ENCODE data around the gene COG7. TPM values are rescaled to one million over a fixed set of nuclear protein-coding genes. Genes with fewer than 3 reads are reported as not detected.
"Not testable (repeated sequence)": the region's sequence is repeated elsewhere in the genome, so short reads cannot be mapped to it uniquely, and the experiment has no call there.

COG7 gene
- total and polyA plus RNA-seq, 9 donors, result 10.6 to 20.8 (median 12.3) TPM

DNA sequence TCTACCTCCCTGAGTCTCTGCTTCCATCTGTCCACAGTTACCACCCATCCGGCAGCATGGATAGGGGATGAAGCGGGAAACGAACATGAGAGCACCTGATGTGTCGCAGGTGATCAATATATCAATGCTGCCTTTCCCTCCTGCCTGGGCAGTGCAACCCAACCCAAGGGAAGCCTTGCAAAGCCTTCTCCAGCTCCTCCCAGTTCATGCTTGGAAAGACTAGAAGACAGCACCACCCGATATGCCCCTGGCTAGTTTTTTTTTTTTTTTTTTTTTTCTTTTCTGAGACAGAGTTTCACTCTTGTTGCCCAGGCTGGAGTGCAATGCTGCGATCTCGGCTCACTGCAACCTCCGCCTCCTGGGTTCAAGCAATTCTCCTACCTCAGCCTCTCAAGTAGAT is 63.1 kb downstream of the COG7 start:
- Histone ChIP-seq H3K36me3 (ENCODE audit: control insufficient read depth, insufficient read depth, low read length) (peaks cover 40% of the 10 kb centered on the region), H3K4me1 (ENCODE audit: control insufficient read depth, insufficient read depth, low read length) (peaks cover 13% of the 10 kb centered on the region)
- not testable (repeated sequence) for H3K27me3 ChIP-seq (ENCODE audit: control insufficient read depth, insufficient read depth, low read length); DNase-seq; H3K4me3 ChIP-seq (ENCODE audit: low read length); H3K27ac ChIP-seq (ENCODE audit: low read length); H3K9me3 ChIP-seq (replicated peaks; ENCODE audit: control insufficient read depth, low read depth, low read length)
- 100% methylated on average over 5 of the region's 8 CpGs for WGBS (ENCODE audit: insufficient coverage)

DNA sequence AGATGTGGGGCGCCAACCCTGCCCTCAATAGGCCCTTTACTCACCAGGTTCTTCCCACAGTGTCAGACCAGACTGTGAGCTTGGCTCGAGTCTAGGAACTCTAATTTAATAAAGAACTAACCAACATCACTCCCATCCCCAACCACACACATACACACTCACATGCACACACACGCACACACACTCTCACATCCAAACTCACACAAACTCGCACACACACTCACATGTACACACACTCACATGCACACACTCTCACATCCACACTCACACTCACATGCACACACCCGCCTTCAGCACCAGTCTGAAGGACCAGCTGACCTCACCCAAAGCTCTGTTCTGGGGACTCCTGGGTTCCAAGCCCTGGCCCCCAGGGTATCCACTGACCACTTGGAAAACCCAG is 63.8 kb downstream of the COG7 start:
- 86% methylated on average over 5 of the region's 5 CpGs for WGBS (ENCODE audit: insufficient coverage)
- Histone ChIP-seq H3K4me3 (ENCODE audit: low read length) (no peak overlapping the region), H3K36me3 (ENCODE audit: control insufficient read depth, insufficient read depth, low read length) (peaks cover 40% of the 10 kb centered on the region), H3K4me1 (ENCODE audit: control insufficient read depth, insufficient read depth, low read length) (peaks cover 13% of the 10 kb centered on the region), H3K27me3 (ENCODE audit: control insufficient read depth, insufficient read depth, low read length) (no peaks in the 10 kb centered on the region), H3K9me3 (replicated peaks; ENCODE audit: control insufficient read depth, low read depth, low read length) (no peaks in the 10 kb centered on the region), H3K27ac (ENCODE audit: low read length) (no peak overlapping the region)
- DNase-seq, result no peak

DNA sequence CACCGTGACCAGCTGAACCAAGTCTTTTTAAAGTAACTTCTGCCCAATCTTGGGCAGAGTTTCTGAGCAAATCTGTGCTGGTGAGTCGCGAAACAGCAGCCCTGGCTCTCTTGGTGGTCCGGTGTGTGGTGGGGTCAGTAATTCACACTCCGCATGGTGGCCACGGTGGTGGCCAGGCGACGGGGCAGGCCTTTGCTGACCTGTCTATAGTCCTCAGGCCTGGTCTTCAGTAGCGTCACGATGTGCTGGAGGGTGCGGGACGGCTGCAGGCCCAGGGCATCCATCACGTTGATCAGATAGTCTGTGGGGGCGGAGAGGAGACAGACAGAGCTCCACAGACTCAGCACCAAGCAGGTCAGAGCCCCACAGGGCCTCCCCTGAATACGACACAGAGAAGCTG is 64.2 kb downstream of the COG7 start:
- H3K36me3 ChIP-seq (ENCODE audit: control insufficient read depth, insufficient read depth, low read length), result peaks cover 40% of the 10 kb centered on the region

DNA sequence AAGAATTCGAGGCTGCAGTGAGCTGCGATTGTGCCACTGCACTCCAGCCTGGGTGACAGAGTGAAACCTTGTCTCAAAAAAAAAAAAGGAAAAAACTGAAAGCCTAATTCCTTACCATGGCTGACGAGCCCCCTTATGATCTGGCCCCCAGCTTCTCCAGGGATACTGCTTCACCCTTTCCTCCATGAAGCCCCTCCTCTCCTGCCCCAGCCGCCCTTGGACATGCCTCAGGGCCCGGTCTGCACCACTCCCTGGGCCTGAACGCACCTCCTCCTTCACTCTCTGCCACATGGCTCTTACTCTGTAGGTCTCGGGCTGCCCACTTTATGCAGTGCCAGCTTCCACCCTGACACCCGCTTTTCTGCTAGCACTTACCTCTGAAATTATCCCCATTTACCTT is 65.3 kb downstream of the COG7 start:
- no peak overlapping the region for H3K4me3 ChIP-seq (ENCODE audit: low read length)
- H3K36me3 ChIP-seq (ENCODE audit: control insufficient read depth, insufficient read depth, low read length), result peaks cover 40% of the 10 kb centered on the region
- DNase-seq, result no peak
- H3K27me3 ChIP-seq (ENCODE audit: control insufficient read depth, insufficient read depth, low read length), result no peaks in the 10 kb centered on the region
- H3K4me1 ChIP-seq (ENCODE audit: control insufficient read depth, insufficient read depth, low read length), result peaks cover 8% of the 10 kb centered on the region
- no peaks in the 10 kb centered on the region for H3K9me3 ChIP-seq (replicated peaks; ENCODE audit: control insufficient read depth, low read depth, low read length)
- WGBS (ENCODE audit: insufficient coverage), result 83% methylated on average over 7 of the region's 8 CpGs
- H3K27ac ChIP-seq (ENCODE audit: low read length), result no peak overlapping the region

More for the DNA sequence above, 64.2 kb downstream of the COG7 start:
- DNase-seq, result no peak
- H3K4me3 ChIP-seq (ENCODE audit: low read length), result no peak overlapping the region
- peaks cover 13% of the 10 kb centered on the region for H3K4me1 ChIP-seq (ENCODE audit: control insufficient read depth, insufficient read depth, low read length)
- H3K27ac ChIP-seq (ENCODE audit: low read length), result no peak overlapping the region
- no peaks in the 10 kb centered on the region for H3K9me3 ChIP-seq (replicated peaks; ENCODE audit: control insufficient read depth, low read depth, low read length)
- no peaks in the 10 kb centered on the region for H3K27me3 ChIP-seq (ENCODE audit: control insufficient read depth, insufficient read depth, low read length)
- WGBS (ENCODE audit: insufficient coverage), result 85% methylated on average over 14 of the region's 15 CpGs

DNA sequence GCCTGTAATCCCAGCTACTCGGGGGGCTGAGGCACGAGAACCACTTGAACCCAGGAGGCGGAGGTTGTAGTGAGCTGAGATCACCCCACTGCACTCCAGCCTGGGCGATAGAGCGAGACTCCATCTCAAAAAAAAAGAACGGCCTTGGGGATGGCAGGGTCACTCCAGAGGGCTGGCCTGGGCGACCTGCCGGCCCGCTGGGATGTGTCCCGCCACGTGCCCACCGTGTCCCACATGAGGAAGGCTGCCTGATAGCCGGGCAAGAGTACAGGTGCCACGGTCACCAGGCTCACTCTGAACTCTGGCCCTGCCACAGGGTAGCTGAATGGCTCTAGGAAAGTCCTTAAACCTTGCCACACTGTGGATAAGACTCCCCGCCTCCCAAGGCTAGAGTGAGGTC is 67.5 kb downstream of the COG7 start:
- 94% methylated on average over 14 of the region's 15 CpGs for WGBS (ENCODE audit: insufficient coverage)
- Histone ChIP-seq H3K27ac (ENCODE audit: low read length) (no peak overlapping the region), H3K36me3 (ENCODE audit: control insufficient read depth, insufficient read depth, low read length) (peaks cover 20% of the 10 kb centered on the region), H3K27me3 (ENCODE audit: control insufficient read depth, insufficient read depth, low read length) (no peaks in the 10 kb centered on the region), H3K4me3 (ENCODE audit: low read length) (no peak overlapping the region), H3K4me1 (ENCODE audit: control insufficient read depth, insufficient read depth, low read length) (no peaks in the 10 kb centered on the region), H3K9me3 (replicated peaks; ENCODE audit: control insufficient read depth, low read depth, low read length) (no peaks in the 10 kb centered on the region)
- DNase-seq, result no peak

DNA sequence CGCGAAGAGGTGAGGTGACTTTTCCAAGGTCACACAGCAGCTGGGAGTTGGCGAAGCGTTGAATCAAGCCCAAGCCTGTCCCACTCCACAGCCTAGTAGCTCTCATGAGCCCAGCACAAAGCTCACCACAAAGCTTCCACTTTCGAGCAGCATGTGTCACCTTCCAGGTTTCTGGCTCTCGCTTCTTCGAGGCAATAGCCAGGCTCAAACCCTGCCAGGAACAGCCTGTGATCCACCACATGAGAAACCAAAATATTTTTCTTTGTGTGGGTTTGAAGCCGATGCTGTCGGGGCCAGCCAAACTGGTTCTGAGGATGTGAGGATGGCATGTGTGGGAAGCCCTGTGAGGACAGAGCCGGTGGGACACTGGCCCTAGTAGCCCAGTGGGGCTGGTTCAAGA is 68.1 kb downstream of the COG7 start:
- Histone ChIP-seq H3K36me3 (ENCODE audit: control insufficient read depth, insufficient read depth, low read length) (peaks cover 18% of the 10 kb centered on the region), H3K27me3 (ENCODE audit: control insufficient read depth, insufficient read depth, low read length) (no peaks in the 10 kb centered on the region), H3K9me3 (replicated peaks; ENCODE audit: control insufficient read depth, low read depth, low read length) (no peaks in the 10 kb centered on the region), H3K27ac (ENCODE audit: low read length) (no peak overlapping the region), H3K4me3 (ENCODE audit: low read length) (no peak overlapping the region), H3K4me1 (ENCODE audit: control insufficient read depth, insufficient read depth, low read length) (no peaks in the 10 kb centered on the region)
- 88% methylated on average over 4 of the region's 10 CpGs for WGBS (ENCODE audit: insufficient coverage)
- no peak for DNase-seq

DNA sequence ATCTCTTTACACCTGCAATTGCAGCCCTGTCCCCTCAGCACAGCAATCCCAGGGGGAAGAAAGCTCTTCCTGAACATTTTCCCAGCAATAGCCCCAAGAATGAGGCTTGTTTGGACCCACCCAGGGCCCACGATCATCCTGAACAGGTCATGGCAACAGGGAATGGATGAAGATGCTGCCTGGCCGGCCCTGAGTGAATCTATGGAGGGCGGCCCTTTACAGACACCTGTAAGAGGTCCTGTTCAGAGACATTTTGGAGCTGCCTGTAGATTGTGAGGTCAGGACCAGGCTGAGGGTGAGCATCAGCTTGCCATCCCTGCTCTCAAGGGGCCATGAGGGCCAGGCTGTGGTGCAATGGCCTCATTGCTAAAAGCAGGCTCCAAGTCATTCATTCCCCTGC is 69.1 kb downstream of the COG7 start:
- Histone ChIP-seq H3K27ac (ENCODE audit: low read length) (no peak overlapping the region), H3K4me3 (ENCODE audit: low read length) (no peak overlapping the region), H3K9me3 (replicated peaks; ENCODE audit: control insufficient read depth, low read depth, low read length) (no peaks in the 10 kb centered on the region), H3K27me3 (ENCODE audit: control insufficient read depth, insufficient read depth, low read length) (no peaks in the 10 kb centered on the region), H3K4me1 (ENCODE audit: control insufficient read depth, insufficient read depth, low read length) (no peaks in the 10 kb centered on the region), H3K36me3 (ENCODE audit: control insufficient read depth, insufficient read depth, low read length) (peaks cover 8% of the 10 kb centered on the region)
- WGBS (ENCODE audit: insufficient coverage), result 68% methylated on average over 3 of the region's 3 CpGs
- DNase-seq, result no peak

DNA sequence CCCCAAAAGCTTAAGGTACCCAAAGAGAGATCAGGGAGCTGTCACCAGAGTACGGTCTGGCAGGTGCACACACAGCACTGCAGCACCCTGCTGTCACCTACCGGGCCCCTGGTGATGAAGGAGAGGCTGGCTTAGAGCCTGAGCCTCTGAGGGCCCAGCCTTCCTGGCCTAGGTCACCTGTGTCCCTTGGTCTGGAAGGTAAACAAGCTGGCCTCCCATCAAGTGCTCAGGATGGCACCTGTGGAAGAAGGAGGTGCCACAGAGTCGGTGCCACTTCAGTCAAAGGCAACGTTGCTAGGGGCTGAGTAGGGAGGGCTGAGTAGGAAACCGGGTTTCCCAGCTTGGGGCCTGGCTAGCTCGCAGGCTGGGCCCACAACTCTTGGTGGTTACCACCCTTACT is 70.7 kb downstream of the COG7 start:
- H3K4me1 ChIP-seq (ENCODE audit: control insufficient read depth, insufficient read depth, low read length), result no peaks in the 10 kb centered on the region
- H3K9me3 ChIP-seq (replicated peaks; ENCODE audit: control insufficient read depth, low read depth, low read length), result no peaks in the 10 kb centered on the region
- WGBS (ENCODE audit: insufficient coverage), result 70% methylated on average over 3 of the region's 6 CpGs
- no peak overlapping the region for H3K27ac ChIP-seq (ENCODE audit: low read length)
- H3K27me3 ChIP-seq (ENCODE audit: control insufficient read depth, insufficient read depth, low read length), result no peaks in the 10 kb centered on the region
- no peak for DNase-seq
- H3K4me3 ChIP-seq (ENCODE audit: low read length), result no peak overlapping the region
- no peaks in the 10 kb centered on the region for H3K36me3 ChIP-seq (ENCODE audit: control insufficient read depth, insufficient read depth, low read length)

DNA sequence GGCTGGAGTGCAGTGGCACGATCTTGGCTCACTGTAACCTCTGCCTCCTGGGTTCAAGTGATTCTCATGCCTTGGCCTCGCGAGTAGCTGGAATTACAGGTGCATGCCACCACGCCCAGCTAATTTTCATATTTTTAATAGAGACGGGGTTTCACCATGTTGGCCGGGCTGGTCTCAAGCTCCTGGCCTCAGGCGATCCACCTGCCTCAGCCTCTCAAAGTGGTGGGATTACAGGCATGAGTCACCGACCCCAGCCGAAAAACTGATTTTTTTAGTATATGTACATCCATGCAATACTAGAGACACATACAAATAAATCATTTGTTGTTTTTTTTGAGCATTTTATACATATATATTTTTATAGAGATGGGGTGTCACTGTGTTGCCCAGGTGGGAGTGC is 71.3 kb downstream of the COG7 start:
- 85% methylated on average over 6 of the region's 9 CpGs for WGBS (ENCODE audit: insufficient coverage)
- DNase-seq; H3K4me3 ChIP-seq (ENCODE audit: low read length); H3K9me3 ChIP-seq (replicated peaks; ENCODE audit: control insufficient read depth, low read depth, low read length); H3K36me3 ChIP-seq (ENCODE audit: control insufficient read depth, insufficient read depth, low read length); H3K27me3 ChIP-seq (ENCODE audit: control insufficient read depth, insufficient read depth, low read length); H3K27ac ChIP-seq (ENCODE audit: low read length); H3K4me1 ChIP-seq (ENCODE audit: control insufficient read depth, insufficient read depth, low read length): not testable (repeated sequence)

DNA sequence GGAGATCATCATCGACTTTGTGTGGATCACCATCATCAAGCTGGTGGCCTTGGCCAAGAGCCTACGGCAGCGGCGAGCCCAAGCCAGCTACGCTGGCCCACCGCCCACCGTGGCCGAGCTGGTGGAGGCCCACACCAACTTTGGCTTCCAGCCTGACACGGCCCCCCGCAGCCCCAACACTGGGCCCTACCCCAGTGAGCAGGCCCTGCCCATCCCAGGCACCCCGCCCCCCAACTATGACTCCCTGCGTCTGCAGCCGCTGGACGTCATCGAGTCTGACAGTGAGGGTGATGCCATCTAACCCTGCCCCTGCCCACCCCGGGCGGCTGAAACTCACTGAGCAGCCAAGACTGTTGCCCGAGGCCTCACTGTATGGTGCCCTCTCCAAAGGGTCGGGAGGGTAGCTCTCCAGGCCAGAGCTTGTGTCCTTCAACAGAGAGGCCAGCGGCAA is 72.5 kb downstream of the COG7 start:
- no peaks in the 10 kb centered on the region for H3K27me3 ChIP-seq (ENCODE audit: control insufficient read depth, insufficient read depth, low read length)
- WGBS (ENCODE audit: insufficient coverage), result 87% methylated on average over 20 of the region's 20 CpGs
- H3K27ac ChIP-seq (ENCODE audit: low read length), result no peak overlapping the region
- no peak overlapping the region for H3K4me3 ChIP-seq (ENCODE audit: low read length)
- no peaks in the 10 kb centered on the region for H3K9me3 ChIP-seq (replicated peaks; ENCODE audit: control insufficient read depth, low read depth, low read length)
- no peaks in the 10 kb centered on the region for H3K4me1 ChIP-seq (ENCODE audit: control insufficient read depth, insufficient read depth, low read length)
- H3K36me3 ChIP-seq (ENCODE audit: control insufficient read depth, insufficient read depth, low read length), result no peaks in the 10 kb centered on the region
- no peak for DNase-seq

DNA sequence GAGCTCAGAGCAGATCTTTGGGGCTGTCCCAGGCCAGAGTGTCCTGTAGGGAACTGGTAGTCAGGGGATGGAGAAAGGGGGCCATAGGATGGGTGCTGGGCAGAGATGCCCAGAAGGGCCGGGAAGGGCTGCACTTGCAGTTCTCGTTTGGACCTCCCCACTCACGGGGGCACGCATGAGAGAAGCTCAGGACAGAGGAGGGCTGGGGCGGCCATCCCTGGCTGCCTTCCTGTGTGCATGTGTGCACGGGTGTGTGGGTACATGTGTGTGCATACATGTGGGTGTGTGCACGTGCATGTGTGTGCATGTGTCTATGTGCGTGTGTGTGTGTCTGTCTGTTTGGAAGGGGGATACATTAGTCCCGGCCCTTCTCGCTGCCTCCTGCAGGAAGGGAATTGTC is 73.3 kb downstream of the COG7 start:
- no peaks in the 10 kb centered on the region for H3K36me3 ChIP-seq (ENCODE audit: control insufficient read depth, insufficient read depth, low read length)
- no peak overlapping the region for H3K4me3 ChIP-seq (ENCODE audit: low read length)
- H3K9me3 ChIP-seq (replicated peaks; ENCODE audit: control insufficient read depth, low read depth, low read length), result no peaks in the 10 kb centered on the region
- no peak overlapping the region for H3K27ac ChIP-seq (ENCODE audit: low read length)
- H3K4me1 ChIP-seq (ENCODE audit: control insufficient read depth, insufficient read depth, low read length), result no peaks in the 10 kb centered on the region
- 90% methylated on average over 2 of the region's 10 CpGs for WGBS (ENCODE audit: insufficient coverage)
- no peak for DNase-seq
- H3K27me3 ChIP-seq (ENCODE audit: control insufficient read depth, insufficient read depth, low read length), result no peaks in the 10 kb centered on the region
